Activated T-cell treated with anti-CD3 and anti-CD28 coated beads for 48 hours (primary cell): ENCODE data around the gene KDM4B.
"Not testable (repeated sequence)": the region's sequence is repeated elsewhere in the genome, so short reads cannot be mapped to it uniquely, and the experiment has no call there.

Experiments
- DNase-seq: peaks from one replicate; pipeline ENCODE4 v3.0.0-alpha.2; 2020; ENCODE audit warnings: low read depth

The KDM4B gene

GRCh38 chr19:5149932-5150901 lies 181.3 kb downstream of the KDM4B start:
- DNase-seq = no peak

- no peak for DNase-seq
Observed at GRCh38 chr19:5150902-5151741, 182.2 kb downstream of the KDM4B start.

DNA sequence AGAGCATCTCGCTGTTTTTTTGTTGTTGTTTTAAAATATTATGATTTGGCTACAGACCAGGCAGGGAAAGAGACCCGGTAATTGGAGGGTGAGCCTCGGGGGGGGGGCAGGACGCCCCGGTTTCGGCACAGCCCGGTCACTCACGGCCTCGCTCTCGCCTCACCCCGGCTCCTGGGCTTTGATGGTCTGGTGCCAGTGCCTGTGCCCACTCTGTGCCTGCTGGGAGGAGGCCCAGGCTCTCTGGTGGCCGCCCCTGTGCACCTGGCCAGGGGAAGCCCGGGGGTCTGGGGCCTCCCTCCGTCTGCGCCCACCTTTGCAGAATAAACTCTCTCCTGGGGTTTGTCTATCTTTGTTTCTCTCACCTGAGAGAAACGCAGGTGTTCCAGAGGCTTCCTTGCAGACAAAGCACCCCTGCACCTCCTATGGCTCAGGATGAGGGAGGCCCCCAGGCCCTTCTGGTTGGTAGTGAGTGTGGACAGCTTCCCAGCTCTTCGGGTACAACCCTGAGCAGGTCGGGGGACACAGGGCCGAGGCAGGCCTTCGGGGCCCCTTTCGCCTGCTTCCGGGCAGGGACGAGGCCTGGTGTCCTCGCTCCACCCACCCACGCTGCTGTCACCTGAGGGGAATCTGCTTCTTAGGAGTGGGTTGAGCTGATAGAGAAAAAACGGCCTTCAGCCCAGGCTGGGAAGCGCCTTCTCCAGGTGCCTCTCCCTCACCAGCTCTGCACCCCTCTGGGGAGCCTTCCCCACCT lies 183.3 kb downstream of the KDM4B start:
- no peak for DNase-seq

- no peak for DNase-seq
Observed at GRCh38 chr19:5152767-5153532, 184.0 kb downstream of the KDM4B start.

DNA sequence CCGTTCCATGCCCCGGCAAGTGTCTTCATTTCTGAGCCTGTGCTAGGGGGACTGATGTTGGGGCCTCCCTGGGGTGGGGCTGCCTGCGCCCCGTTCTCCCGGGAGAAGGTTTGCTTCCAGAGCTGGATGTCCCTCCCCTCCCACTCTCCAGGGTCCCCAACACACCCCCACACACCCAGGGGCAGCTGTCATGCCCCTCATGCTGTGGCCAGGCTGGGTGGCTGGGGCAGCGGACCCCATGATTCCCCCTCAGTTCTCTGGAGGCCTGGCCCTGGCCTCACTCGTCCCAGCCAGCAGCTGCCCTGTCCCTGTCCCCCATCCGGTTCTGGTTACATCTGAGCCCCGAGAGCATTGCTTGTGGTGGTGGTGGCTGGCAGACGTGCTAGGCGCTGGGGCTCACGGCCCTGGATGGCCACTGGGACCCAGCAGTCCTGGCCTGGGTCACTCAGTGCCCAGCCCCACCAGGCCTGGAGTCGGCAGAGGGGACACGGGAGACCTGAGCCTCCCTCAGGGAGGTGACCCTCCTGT lies 184.8 kb downstream of the KDM4B start:
- no peak for DNase-seq

DNA sequence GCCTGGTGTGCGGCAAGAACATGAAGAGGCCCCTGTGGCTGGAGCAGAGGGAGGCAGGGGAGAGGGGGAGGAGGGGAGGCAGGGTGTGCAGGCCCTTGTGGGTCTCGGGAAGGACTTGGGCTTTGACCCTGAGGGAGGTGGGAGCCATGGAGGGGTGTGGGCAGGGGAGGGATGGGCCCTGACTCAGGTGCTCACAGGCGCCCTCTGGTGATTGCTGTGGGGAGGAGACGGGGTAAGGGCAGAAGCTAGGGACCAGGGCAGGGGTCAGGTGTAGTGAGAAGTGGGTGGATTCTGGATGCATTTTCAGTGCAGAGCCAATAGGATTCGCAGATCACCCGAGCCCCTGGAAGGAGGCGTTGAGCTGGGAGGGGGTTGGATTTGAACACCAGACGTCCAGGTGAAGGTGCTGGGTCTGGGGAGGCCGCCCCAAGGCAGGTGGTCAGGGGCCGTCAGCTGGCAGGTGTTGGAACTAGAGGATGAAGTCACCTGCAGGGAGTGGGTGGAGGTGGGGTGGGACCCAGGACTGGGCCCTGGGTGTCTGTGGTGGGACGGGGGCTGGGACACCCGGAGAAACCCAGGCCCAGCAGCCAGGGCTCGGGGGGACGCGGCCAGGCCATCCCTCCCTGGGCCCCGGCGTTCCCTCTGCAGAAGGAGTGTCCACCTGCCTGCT lies 185.4 kb downstream of the KDM4B start:
- no peak for DNase-seq

- DNase-seq = no peak
Observed at GRCh38 chr19:5154799-5155426, 186.0 kb downstream of the KDM4B start.

DNA sequence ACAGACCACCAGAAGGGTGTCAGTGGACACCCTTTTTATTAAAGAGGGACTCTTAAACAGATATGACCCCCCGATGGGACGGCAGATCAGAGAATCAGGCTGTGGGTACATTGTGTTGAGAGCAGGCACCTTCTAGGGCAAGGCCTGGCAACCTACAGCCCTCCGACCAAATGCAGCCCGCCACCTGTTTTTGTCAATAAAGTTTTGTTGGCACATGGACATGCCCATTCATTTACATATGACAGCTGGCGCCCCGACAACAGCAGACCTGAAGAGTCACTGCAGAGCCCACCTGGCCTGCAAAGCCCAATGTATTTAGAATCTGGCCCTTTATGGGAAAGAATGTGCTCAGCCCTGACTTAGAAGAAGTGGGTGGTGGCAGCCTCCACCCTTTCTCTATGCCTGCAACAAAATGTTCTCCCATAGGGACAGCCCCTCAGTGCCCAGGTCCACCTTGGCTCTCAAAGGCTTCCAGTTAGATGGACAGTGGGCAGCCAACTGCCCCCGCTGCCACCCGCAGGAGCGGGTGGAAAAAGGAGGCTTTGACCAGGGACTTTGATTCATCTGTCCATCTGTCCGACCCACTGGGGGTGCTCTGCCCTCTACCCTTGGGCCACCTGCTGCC lies 186.8 kb downstream of the KDM4B start:
- DNase-seq = no peak

DNA sequence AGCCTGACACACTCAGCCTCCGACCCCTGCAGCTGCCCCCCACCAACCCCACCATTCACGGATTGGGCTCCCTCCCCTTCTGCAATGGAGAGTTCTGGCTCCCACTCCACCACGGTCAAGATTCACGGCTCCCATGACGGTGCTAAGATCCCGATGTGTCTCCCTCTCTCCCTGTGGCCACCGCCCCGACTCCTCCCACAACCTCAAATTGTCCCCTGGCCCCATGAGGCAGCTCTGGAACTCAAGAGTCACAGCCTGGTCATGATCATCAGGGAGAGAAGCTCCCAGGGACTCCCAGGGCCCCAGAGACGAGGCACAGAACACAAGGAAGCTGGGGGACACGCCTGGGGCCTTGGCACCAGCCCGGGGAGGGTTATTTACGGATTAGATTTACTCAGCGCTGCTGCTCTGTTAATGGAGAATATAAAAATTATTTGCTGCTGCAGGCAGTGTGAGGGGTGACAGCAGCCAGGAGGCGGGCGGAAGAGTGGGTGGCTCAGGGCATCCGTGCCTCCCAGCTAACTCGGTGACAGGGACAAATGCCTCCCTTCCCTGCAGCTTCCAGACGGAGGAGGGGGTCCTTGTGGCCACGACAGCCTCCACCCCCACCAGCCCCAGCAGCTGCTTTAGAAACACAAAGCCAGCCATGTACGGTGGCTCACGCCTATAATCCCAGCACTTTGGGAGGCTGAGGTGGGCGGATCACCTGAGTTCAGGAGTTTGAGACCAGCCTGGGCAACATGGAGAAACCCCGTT lies 187.5 kb downstream of the KDM4B start:
- DNase-seq = no peak

DNA sequence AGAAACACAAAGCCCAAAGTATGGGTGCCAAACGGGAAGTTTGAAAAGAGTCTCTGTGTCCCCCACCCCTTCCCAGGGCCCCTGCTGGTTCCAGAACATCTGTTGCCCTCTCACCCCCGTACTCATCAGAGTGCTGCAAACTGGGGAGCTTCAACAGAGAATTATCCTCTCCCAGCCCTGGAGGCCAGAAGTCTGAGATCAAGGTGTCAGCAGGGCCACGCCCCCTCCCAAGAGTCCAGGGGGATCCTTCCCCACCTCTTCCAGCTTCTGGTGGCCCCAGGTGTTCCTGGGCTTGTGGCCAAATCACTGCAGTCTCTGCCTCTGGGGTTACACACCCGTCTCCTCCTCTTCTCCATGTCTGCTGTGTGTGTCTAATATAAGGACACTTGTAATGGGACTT lies 188.3 kb downstream of the KDM4B start:
- no peak for DNase-seq

- not testable (repeated sequence) for DNase-seq
Observed at GRCh38 chr19:5158549-5159134, 189.7 kb downstream of the KDM4B start.

DNA sequence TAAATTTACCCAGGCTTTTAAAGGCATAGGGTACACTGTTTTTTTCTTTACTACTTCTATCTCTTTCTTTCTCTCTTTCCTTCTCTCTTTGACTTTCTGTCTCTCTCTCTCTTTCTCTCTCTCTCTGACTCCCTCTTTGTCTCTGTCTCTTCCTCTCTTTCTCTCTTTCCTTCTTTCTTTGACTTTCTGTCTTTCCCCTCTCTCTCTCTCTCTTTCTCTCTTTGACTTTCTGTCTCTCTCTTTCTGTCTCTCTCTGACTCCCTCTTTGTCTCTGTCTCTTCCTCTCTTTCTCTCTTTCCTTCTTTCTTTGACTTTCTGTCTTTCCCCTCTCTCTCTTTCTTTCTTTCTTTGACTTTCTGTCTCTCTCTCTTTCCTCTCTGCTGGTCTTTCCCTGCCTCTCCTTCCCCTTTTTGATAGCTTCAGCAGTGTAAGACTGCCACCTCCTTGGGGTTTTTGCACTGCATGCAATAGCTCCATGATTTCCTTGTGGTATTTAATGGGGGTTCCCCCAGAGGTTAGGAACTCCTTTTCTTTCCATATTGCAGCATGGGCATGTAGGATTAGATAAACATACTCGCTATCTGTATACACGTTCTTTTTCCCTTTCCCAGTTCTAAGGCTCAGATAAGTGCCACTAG lies 191.4 kb downstream of the KDM4B start:
- DNase-seq = not testable (repeated sequence)

GRCh38 chr19:5164845-5165696 lies 196.2 kb downstream of the KDM4B start:
- not testable (repeated sequence) for DNase-seq

DNA sequence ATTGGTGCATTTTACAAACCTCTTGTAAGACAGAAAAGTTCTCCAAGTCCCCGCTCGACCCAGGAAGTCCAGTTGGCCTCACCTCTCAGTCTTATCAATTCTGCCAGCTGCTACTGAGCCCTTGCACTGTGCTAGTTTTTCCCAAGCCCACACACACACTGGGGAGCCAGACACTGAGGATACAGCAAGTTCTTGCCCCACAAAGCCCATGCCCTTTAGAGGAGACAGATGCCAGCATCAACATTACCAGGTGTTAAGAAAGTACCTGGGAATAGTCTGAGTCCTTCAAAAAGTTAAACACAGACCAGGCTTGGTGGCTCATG lies 196.7 kb downstream of the KDM4B start:
- DNase-seq = no peak

DNA sequence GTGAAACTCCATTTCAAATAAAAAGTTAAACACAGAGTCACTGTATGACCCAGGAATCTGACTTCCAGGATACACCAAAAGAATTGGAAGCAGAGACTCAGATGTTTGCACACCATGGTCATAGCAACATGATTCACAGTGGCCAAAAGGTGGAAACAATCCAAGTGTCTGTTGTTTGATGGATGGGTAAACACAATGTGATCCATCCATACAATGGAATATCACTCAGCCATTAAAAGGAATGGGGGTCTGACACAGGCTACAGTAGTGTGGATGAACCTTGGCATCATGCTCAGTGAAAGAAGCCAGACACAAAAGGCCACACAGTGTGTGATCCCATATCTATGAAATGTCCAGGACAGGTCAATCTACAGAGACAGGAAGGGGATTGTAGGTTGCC lies 197.3 kb downstream of the KDM4B start:
- no peak for DNase-seq

- peak; percentile 61 for DNase-seq
Observed at GRCh38 chr19:5170329-5170745, 201.4 kb downstream of the KDM4B start.

GRCh38 chr19:5171711-5172110 lies 202.8 kb downstream of the KDM4B start:
- no peak for DNase-seq
